Measurements from ENCODE around the gene ANO10.

The ANO10 gene

DNA sequence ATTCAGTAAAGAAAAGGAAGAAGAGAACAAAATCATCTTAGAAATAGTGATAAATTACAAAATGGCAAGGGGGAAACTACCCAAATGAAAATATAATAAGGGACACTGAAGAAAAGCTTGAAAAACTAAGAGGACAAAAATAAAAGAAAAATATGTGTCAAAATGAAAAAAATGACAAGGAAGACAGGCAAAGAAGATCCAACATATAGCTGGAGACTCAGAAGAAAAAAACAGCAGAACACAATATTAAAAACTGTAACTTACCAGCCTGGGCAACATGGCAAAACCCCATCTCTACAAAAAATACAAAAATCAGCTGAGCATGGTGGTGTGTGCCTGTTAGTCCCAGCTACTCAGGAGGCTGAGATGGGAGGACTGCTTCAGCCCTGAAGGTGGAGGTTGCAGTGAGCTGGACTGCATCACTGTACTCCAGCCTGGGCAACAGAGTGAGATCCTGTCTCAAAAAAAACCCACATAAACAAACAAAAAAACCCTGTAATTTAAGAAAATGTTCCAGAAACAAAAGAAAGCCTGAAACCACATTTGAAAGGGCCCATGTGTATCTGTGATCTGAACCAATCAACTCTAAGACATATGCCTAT is 93.2 kb downstream of the ANO10 start:
- H3K4me1 ChIP-seq (ENCODE audit: control insufficient read depth in 2 of 2, insufficient read depth in 1 of 2, low read depth in 1 of 2, low read length in 2 of 2): no peaks in the 10 kb centered on the region
- H3K23ac ChIP-seq (ENCODE audit: low read depth, low read length, poor library complexity): no peak overlapping the region

DNA sequence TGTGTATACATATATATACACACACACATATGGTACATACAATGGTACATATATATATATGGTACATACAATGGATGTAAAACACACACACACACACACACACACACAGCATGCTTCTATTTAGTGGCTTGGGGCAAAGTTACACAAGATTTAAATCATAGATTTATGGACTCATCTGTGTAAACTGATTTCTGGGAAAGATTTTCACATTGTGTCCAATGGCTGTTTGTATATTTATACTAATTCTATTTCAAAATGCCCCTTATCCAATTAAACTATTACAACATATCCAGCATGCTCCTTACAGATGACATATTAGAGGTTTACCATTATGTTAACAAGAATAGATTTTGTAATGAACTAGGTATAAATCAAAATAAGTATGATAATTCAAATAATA is 94.9 kb downstream of the ANO10 start:
- Histone ChIP-seq H3K27me3 (ENCODE audit: control insufficient read depth in 3 of 3, insufficient read depth in 3 of 3, low read depth in 1 of 3, low read length in 3 of 3) (no peaks in the 10 kb centered on the region), H2AK5ac (ENCODE audit: low read depth, low read length) (no peak overlapping the region), H2AFZ (ENCODE audit: low read length) (no peak overlapping the region), H2BK5ac (ENCODE audit: low read length) (no peak overlapping the region), H3K4me3 (ENCODE audit: low read length in 2 of 2) (no peak overlapping the region), H2BK120ac (ENCODE audit: low read depth, low read length) (no peak overlapping the region), H2BK15ac (ENCODE audit: low read length) (no peak overlapping the region), H3K9ac (ENCODE audit: low read depth, low read length, poor library complexity) (no peak overlapping the region), H3K27ac (replicated peaks; ENCODE audit: low read length) (no peak overlapping the region), H3K14ac (ENCODE audit: low read length) (no peak overlapping the region), H3K4me2 (ENCODE audit: insufficient read depth, low read length, poor library complexity, severe bottlenecking) (no peak overlapping the region), H3K4me1 (ENCODE audit: control insufficient read depth in 2 of 2, insufficient read depth in 1 of 2, low read depth in 1 of 2, low read length in 2 of 2) (no peaks in the 10 kb centered on the region), H4K8ac (ENCODE audit: low read depth, low read length) (no peak overlapping the region), H3K18ac (ENCODE audit: low read length) (no peak overlapping the region), H4K91ac (ENCODE audit: low read depth, low read length, poor library complexity) (no peak overlapping the region), H3K79me1 (ENCODE audit: low read depth, low read length) (peaks cover 2% of the 10 kb centered on the region), H3K23ac (ENCODE audit: low read depth, low read length, poor library complexity) (no peak overlapping the region), H3K36me3 (replicated peaks in 1 of 2; ENCODE audit: control insufficient read depth in 2 of 2, insufficient read depth in 2 of 2, low read length in 2 of 2) (no peaks in the 10 kb centered on the region), H3K4ac (ENCODE audit: low read length) (no peak overlapping the region), H3K9me3 (replicated peaks in 1 of 2; ENCODE audit: control insufficient read depth in 2 of 2, insufficient read depth in 1 of 2, low read depth in 1 of 2, low read length in 2 of 2) (peaks cover 0 to 6% of the 10 kb centered on the region in 2 donors), H2BK12ac (ENCODE audit: low read length) (no peak overlapping the region)
- no peak for DNase-seq (ENCODE audit: low spot score)

More for the DNA sequence above, 93.2 kb downstream of the ANO10 start:
- Histone ChIP-seq H4K8ac (ENCODE audit: low read depth, low read length) (no peak overlapping the region), H3K14ac (ENCODE audit: low read length) (no peak overlapping the region), H3K27ac (replicated peaks; ENCODE audit: low read length) (no peak overlapping the region), H2BK120ac (ENCODE audit: low read depth, low read length) (no peak overlapping the region), H3K79me1 (ENCODE audit: low read depth, low read length) (peaks cover 2% of the 10 kb centered on the region), H2BK15ac (ENCODE audit: low read length) (no peak overlapping the region), H3K9me3 (replicated peaks in 1 of 2; ENCODE audit: control insufficient read depth in 2 of 2, insufficient read depth in 1 of 2, low read depth in 1 of 2, low read length in 2 of 2) (peaks cover 0 to 6% of the 10 kb centered on the region in 2 donors), H3K9ac (ENCODE audit: low read depth, low read length, poor library complexity) (no peak overlapping the region), H3K4ac (ENCODE audit: low read length) (no peak overlapping the region), H3K4me3 (ENCODE audit: low read length in 2 of 2) (no peak overlapping the region), H2AK5ac (ENCODE audit: low read depth, low read length) (no peak overlapping the region), H2BK12ac (ENCODE audit: low read length) (no peak overlapping the region), H3K36me3 (replicated peaks in 1 of 2; ENCODE audit: control insufficient read depth in 2 of 2, insufficient read depth in 2 of 2, low read length in 2 of 2) (no peaks in the 10 kb centered on the region), H3K27me3 (ENCODE audit: control insufficient read depth in 3 of 3, insufficient read depth in 3 of 3, low read depth in 1 of 3, low read length in 3 of 3) (no peaks in the 10 kb centered on the region), H2AFZ (ENCODE audit: low read length) (no peak overlapping the region), H3K18ac (ENCODE audit: low read length) (no peak overlapping the region), H4K91ac (ENCODE audit: low read depth, low read length, poor library complexity) (no peak overlapping the region), H2BK5ac (ENCODE audit: low read length) (no peak overlapping the region), H3K4me2 (ENCODE audit: insufficient read depth, low read length, poor library complexity, severe bottlenecking) (no peak overlapping the region)
- no peak for DNase-seq (ENCODE audit: low spot score)

DNA sequence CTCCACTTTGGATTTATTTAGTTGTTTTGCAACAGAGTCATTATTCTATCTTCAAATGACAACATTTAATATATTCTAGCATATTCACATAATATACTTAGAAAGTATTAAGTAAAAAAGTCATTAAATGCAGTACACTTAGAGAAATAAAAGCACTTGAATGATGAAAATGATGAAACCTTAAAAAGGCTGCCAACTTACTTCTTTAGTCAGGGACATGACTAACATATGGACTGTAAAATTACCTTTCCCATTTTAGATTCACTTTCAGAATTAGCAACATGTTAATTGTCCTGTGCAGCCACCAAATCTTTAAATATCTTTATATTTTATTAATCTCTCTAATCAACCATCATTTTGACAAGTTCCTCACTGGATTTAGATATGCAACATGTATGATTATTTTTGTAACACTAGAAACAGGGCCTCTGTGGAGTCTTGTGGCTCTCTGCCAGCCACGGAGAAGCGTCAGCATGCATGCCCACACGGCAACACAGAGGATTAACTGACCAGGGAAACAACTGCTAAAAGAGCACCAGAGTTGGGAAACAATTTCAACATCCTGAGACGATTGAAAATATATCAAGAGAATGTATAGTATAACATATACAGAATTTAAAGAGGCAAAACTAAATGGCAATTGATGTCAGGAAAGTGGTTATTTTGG is 95.7 kb downstream of the ANO10 start:
- Histone ChIP-seq H2AFZ (ENCODE audit: low read length) (no peak overlapping the region), H3K36me3 (replicated peaks in 1 of 2; ENCODE audit: control insufficient read depth in 2 of 2, insufficient read depth in 2 of 2, low read length in 2 of 2) (peaks cover 0 to 1% of the 10 kb centered on the region in 2 donors), H4K8ac (ENCODE audit: low read depth, low read length) (no peak overlapping the region), H3K4me2 (ENCODE audit: insufficient read depth, low read length, poor library complexity, severe bottlenecking) (no peak overlapping the region), H3K4ac (ENCODE audit: low read length) (no peak overlapping the region), H2BK12ac (ENCODE audit: low read length) (no peak overlapping the region), H2BK15ac (ENCODE audit: low read length) (no peak overlapping the region), H4K91ac (ENCODE audit: low read depth, low read length, poor library complexity) (no peak overlapping the region), H2BK5ac (ENCODE audit: low read length) (no peak overlapping the region), H3K4me3 (ENCODE audit: low read length in 2 of 2) (no peak overlapping the region), H3K27ac (replicated peaks; ENCODE audit: low read length) (no peak overlapping the region), H3K9me3 (replicated peaks in 1 of 2; ENCODE audit: control insufficient read depth in 2 of 2, insufficient read depth in 1 of 2, low read depth in 1 of 2, low read length in 2 of 2) (peaks cover 0 to 6% of the 10 kb centered on the region in 2 donors), H3K27me3 (ENCODE audit: control insufficient read depth in 3 of 3, insufficient read depth in 3 of 3, low read depth in 1 of 3, low read length in 3 of 3) (no peaks in the 10 kb centered on the region), H3K79me1 (ENCODE audit: low read depth, low read length) (peaks cover 2% of the 10 kb centered on the region), H3K14ac (ENCODE audit: low read length) (no peak overlapping the region), H3K4me1 (ENCODE audit: control insufficient read depth in 2 of 2, insufficient read depth in 1 of 2, low read depth in 1 of 2, low read length in 2 of 2) (no peaks in the 10 kb centered on the region), H3K23ac (ENCODE audit: low read depth, low read length, poor library complexity) (no peak overlapping the region), H3K9ac (ENCODE audit: low read depth, low read length, poor library complexity) (no peak overlapping the region), H2BK120ac (ENCODE audit: low read depth, low read length) (no peak overlapping the region), H3K18ac (ENCODE audit: low read length) (no peak overlapping the region), H2AK5ac (ENCODE audit: low read depth, low read length) (no peak overlapping the region)
- WGBS, 2 donors (ENCODE audit: extremely low coverage in 2 of 2, insufficient read length in 2 of 2, insufficient replicate concordance in 1 of 2): no CpG with 5 or more reads among the region's 4 CpGs
- no peak for DNase-seq (ENCODE audit: low spot score)

DNA sequence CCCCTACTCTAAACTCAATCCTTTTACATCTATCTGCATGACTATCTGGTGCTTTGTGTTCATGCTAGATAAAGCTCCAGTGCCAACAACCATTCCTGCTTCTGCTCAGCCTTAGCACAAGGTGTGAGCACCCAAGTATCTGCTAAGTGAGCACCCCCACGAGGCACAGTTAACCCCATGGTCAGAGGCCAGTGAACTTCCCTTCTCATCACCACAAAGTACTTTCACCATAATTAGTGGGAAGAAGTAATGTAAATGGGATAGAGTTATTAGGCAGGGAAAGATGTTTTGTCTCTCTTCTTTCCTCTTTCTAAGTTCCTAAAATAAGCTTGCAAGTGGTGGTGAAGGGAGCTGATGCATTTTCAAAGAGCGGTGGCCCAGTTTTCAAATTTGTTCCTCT is 96.4 kb downstream of the ANO10 start:
- WGBS, 2 donors (ENCODE audit: extremely low coverage in 2 of 2, insufficient read length in 2 of 2, insufficient replicate concordance in 1 of 2): no CpG with 5 or more reads among the region's 2 CpGs
- Histone ChIP-seq H3K79me1 (ENCODE audit: low read depth, low read length) (no peaks in the 10 kb centered on the region), H2AFZ (ENCODE audit: low read length) (no peak overlapping the region), H4K91ac (ENCODE audit: low read depth, low read length, poor library complexity) (no peak overlapping the region), H2BK5ac (ENCODE audit: low read length) (no peak overlapping the region), H2BK120ac (ENCODE audit: low read depth, low read length) (no peak overlapping the region), H3K9ac (ENCODE audit: low read depth, low read length, poor library complexity) (no peak overlapping the region), H4K8ac (ENCODE audit: low read depth, low read length) (no peak overlapping the region), H3K4me3 (ENCODE audit: low read length in 2 of 2) (no peak overlapping the region), H2BK15ac (ENCODE audit: low read length) (no peak overlapping the region), H2BK12ac (ENCODE audit: low read length) (no peak overlapping the region), H3K4me2 (ENCODE audit: insufficient read depth, low read length, poor library complexity, severe bottlenecking) (no peak overlapping the region), H3K27me3 (ENCODE audit: control insufficient read depth in 3 of 3, insufficient read depth in 3 of 3, low read depth in 1 of 3, low read length in 3 of 3) (no peaks in the 10 kb centered on the region), H3K18ac (ENCODE audit: low read length) (no peak overlapping the region), H3K4me1 (ENCODE audit: control insufficient read depth in 2 of 2, insufficient read depth in 1 of 2, low read depth in 1 of 2, low read length in 2 of 2) (no peaks in the 10 kb centered on the region), H2AK5ac (ENCODE audit: low read depth, low read length) (no peak overlapping the region), H3K36me3 (replicated peaks in 1 of 2; ENCODE audit: control insufficient read depth in 2 of 2, insufficient read depth in 2 of 2, low read length in 2 of 2) (peaks cover 0 to 3% of the 10 kb centered on the region in 2 donors), H3K4ac (ENCODE audit: low read length) (no peak overlapping the region), H3K27ac (replicated peaks; ENCODE audit: low read length) (no peak overlapping the region), H3K14ac (ENCODE audit: low read length) (no peak overlapping the region), H3K23ac (ENCODE audit: low read depth, low read length, poor library complexity) (no peak overlapping the region), H3K9me3 (replicated peaks in 1 of 2; ENCODE audit: control insufficient read depth in 2 of 2, insufficient read depth in 1 of 2, low read depth in 1 of 2, low read length in 2 of 2) (peaks cover 0 to 6% of the 10 kb centered on the region in 2 donors)
- DNase-seq (ENCODE audit: low spot score): no peak
